ENCODE measurements around the gene CR1. TPM values are rescaled to one million over a fixed set of nuclear protein-coding genes. Genes with fewer than 3 reads are reported as not detected.
"Not testable (repeated sequence)": the region's sequence is repeated elsewhere in the genome, so short reads cannot be mapped to it uniquely, and the experiment has no call there.

The CR1 gene
- polyA plus RNA-seq, 3 donors, result 11.3 to 30.8 (median 26.5) TPM

DNA sequence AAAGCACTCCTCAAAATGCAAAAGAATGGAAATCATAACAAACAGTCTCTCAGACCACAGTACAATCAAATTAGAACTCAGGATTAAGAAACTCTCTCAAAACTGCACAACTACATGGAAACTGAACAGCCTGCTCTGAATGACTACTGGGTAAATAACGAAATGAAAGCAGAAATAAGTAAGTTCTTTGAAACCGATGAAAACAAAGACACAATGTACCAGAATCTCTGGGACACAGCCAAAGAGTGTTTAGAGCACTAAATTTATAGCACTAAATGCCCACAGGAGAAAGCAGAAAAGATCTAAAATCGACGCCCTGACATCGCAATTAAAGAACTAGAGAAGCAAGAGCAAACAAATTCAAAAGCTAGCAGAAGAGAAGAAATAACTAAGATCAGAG, 95.2 kb downstream of the CR1 start:
- H3K27me3 ChIP-seq (ENCODE audit: control insufficient read depth in 2 of 2, insufficient read depth in 2 of 2, low read length in 2 of 2); H3K79me2 ChIP-seq (ENCODE audit: insufficient read depth, low read length); H3K4me2 ChIP-seq (replicated peaks; ENCODE audit: extremely low read depth, low read length, poor library complexity, severe bottlenecking); H3K4me3 ChIP-seq (replicated peaks in 1 of 3; ENCODE audit: low read depth in 2 of 3, low read length in 3 of 3); H3K27me3 Mint-ChIP-seq (ENCODE audit: low read depth in 3 of 3); H2AFZ ChIP-seq (ENCODE audit: insufficient read depth, low read depth, low read length, poor library complexity, severe bottlenecking); H3K9ac ChIP-seq (ENCODE audit: insufficient read depth, low read length, poor library complexity, severe bottlenecking); H3K27ac ChIP-seq (ENCODE audit: low read depth in 1 of 2, low read length in 2 of 2); H3K9me3 ChIP-seq (replicated peaks in 1 of 2; ENCODE audit: control insufficient read depth in 1 of 2, insufficient read depth in 1 of 2, low read length in 2 of 2); H3K4me1 ChIP-seq (ENCODE audit: control insufficient read depth in 1 of 2, insufficient read depth in 2 of 2, low read length in 2 of 2); H3K27ac Mint-ChIP-seq; DNase-seq; H3K4me1 Mint-ChIP-seq; H4K20me1 ChIP-seq (ENCODE audit: insufficient read depth, low read length); H3K4me3 Mint-ChIP-seq; intact Hi-C loops (cut with micrococcal nuclease): not testable (repeated sequence)
- Mint-ChIP-seq H3K36me3 (peaks cover 77 to 87% of the 10 kb centered on the region in 2 donors), H3K9me3 (peaks cover 2 to 16% (median 10%) of the 10 kb centered on the region in 7 donors)
- WGBS (ENCODE audit: insufficient coverage), result no CpG with 5 or more reads among the region's 5 CpGs
- H3K36me3 ChIP-seq (replicated peaks in 1 of 2; ENCODE audit: control insufficient read depth in 1 of 2, insufficient read depth in 2 of 2, low read length in 2 of 2), result peaks cover 22 to 43% of the 10 kb centered on the region in 2 donors

DNA sequence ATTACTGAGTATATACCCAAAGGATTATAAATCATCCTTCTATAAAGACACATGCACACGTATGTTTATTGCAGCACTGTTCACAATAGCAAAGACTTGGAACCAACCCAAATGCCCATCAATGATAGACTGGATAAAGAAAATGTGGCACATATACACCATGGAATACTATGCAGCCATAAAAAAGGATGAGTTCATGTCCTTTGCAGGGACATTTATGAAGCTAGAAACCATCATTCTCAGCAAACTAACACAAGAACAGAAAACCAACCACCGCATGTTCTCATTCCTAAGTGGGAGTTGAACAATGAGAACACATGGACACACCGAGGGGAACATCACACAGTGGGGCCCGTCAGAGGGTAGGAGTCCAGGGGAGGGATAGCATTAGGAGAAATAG, 98.1 kb downstream of the CR1 start:
- intact Hi-C loops (cut with micrococcal nuclease); H3K9me3 ChIP-seq (replicated peaks in 1 of 2; ENCODE audit: control insufficient read depth in 1 of 2, insufficient read depth in 1 of 2, low read length in 2 of 2); H3K27me3 Mint-ChIP-seq (ENCODE audit: low read depth in 3 of 3); H3K79me2 ChIP-seq (ENCODE audit: insufficient read depth, low read length); H3K4me2 ChIP-seq (replicated peaks; ENCODE audit: extremely low read depth, low read length, poor library complexity, severe bottlenecking); DNase-seq; H2AFZ ChIP-seq (ENCODE audit: insufficient read depth, low read depth, low read length, poor library complexity, severe bottlenecking); H3K4me1 ChIP-seq (ENCODE audit: control insufficient read depth in 1 of 2, insufficient read depth in 2 of 2, low read length in 2 of 2); H4K20me1 ChIP-seq (ENCODE audit: insufficient read depth, low read length); H3K9ac ChIP-seq (ENCODE audit: insufficient read depth, low read length, poor library complexity, severe bottlenecking); H3K27ac Mint-ChIP-seq; H3K4me1 Mint-ChIP-seq; H3K27ac ChIP-seq (ENCODE audit: low read depth in 1 of 2, low read length in 2 of 2); H3K4me3 Mint-ChIP-seq; H3K27me3 ChIP-seq (ENCODE audit: control insufficient read depth in 2 of 2, insufficient read depth in 2 of 2, low read length in 2 of 2); H3K4me3 ChIP-seq (replicated peaks in 1 of 3; ENCODE audit: low read depth in 2 of 3, low read length in 3 of 3): not testable (repeated sequence)
- H3K36me3 ChIP-seq (replicated peaks in 1 of 2; ENCODE audit: control insufficient read depth in 1 of 2, insufficient read depth in 2 of 2, low read length in 2 of 2), result peaks cover 2 to 31% of the 10 kb centered on the region in 2 donors
- H3K36me3 Mint-ChIP-seq, result peaks cover 64 to 76% of the 10 kb centered on the region in 2 donors
- H3K9me3 Mint-ChIP-seq, result peaks cover 4 to 15% (median 6%) of the 10 kb centered on the region in 7 donors
- WGBS (ENCODE audit: insufficient coverage), result no CpG with 5 or more reads among the region's 4 CpGs

DNA sequence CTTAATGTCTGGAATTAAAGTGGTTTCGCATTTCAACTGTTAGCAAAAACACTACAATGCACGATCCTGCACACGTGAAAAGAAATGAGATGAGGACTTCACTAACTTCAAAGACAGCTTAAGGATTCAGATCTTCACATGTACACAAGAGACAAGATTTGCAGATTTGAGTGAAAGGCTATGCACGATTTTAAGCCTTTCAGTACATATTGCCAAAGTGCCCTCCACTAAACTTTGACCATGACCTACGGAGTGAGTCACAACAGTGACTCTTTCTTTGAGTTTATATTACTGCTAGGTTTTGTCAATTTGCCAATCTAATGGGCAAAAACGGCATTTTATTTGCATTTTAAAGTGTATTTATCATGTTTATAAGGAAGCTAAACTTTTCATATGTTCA, 107.8 kb downstream of the CR1 start:
- WGBS (ENCODE audit: insufficient coverage), result 100% methylated on average over 1 of the region's 6 CpGs
- TF ChIP-seq, protein P1, sequence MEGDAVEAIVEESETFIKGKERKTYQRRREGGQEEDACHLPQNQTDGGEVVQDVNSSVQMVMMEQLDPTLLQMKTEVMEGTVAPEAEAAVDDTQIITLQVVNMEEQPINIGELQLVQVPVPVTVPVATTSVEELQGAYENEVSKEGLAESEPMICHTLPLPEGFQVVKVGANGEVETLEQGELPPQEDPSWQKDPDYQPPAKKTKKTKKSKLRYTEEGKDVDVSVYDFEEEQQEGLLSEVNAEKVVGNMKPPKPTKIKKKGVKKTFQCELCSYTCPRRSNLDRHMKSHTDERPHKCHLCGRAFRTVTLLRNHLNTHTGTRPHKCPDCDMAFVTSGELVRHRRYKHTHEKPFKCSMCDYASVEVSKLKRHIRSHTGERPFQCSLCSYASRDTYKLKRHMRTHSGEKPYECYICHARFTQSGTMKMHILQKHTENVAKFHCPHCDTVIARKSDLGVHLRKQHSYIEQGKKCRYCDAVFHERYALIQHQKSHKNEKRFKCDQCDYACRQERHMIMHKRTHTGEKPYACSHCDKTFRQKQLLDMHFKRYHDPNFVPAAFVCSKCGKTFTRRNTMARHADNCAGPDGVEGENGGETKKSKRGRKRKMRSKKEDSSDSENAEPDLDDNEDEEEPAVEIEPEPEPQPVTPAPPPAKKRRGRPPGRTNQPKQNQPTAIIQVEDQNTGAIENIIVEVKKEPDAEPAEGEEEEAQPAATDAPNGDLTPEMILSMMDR (IDR thresholded peaks at IDR 0.05), result no peak
- Histone ChIP-seq H4K20me1 (ENCODE audit: insufficient read depth, low read length) (no peaks in the 10 kb centered on the region), H3K79me2 (ENCODE audit: insufficient read depth, low read length) (no peaks in the 10 kb centered on the region), H3K4me1 (ENCODE audit: control insufficient read depth in 1 of 2, insufficient read depth in 2 of 2, low read length in 2 of 2) (no peaks in the 10 kb centered on the region), H3K36me3 (replicated peaks in 1 of 2; ENCODE audit: control insufficient read depth in 1 of 2, insufficient read depth in 2 of 2, low read length in 2 of 2) (peaks cover 0 to 75% of the 10 kb centered on the region in 2 donors), H3K27ac (ENCODE audit: low read depth in 1 of 2, low read length in 2 of 2) (no peak overlapping the region), H3K4me2 (replicated peaks; ENCODE audit: extremely low read depth, low read length, poor library complexity, severe bottlenecking) (no peak overlapping the region), H3K27me3 (ENCODE audit: control insufficient read depth in 2 of 2, insufficient read depth in 2 of 2, low read length in 2 of 2) (no peaks in the 10 kb centered on the region), H3K4me3 (replicated peaks in 1 of 3; ENCODE audit: low read depth in 2 of 3, low read length in 3 of 3) (no peak overlapping the region), H3K9me3 (replicated peaks in 1 of 2; ENCODE audit: control insufficient read depth in 1 of 2, insufficient read depth in 1 of 2, low read length in 2 of 2) (no peaks in the 10 kb centered on the region), H2AFZ (ENCODE audit: insufficient read depth, low read depth, low read length, poor library complexity, severe bottlenecking) (no peak overlapping the region), H3K9ac (ENCODE audit: insufficient read depth, low read length, poor library complexity, severe bottlenecking) (no peak overlapping the region)
- peaks cover 5% of the 10 kb centered on the region for H3K4me1 Mint-ChIP-seq
- peaks cover 54 to 80% of the 10 kb centered on the region in 2 donors for H3K36me3 Mint-ChIP-seq
- H3K9me3 Mint-ChIP-seq, result peaks cover 0 to 1% (median 0%) of the 10 kb centered on the region in 7 donors
- intact Hi-C loops (cut with micrococcal nuclease), result no loop called here
- no peak overlapping the region for H3K27ac Mint-ChIP-seq
- H3K4me3 Mint-ChIP-seq, result no peak overlapping the region
- no peak for DNase-seq
- H3K27me3 Mint-ChIP-seq (ENCODE audit: low read depth in 3 of 3), result peaks cover 0 to 4% (median 0%) of the 10 kb centered on the region in 3 donors

Data from CD14-positive monocyte (primary cell).